GM12878 (cell line): ENCODE results near the gene IFT22. TPM values are rescaled to one million over a fixed set of nuclear protein-coding genes. Genes with fewer than 3 reads are reported as not detected.

Experiments
- ATAC-seq: fragments of 200-7000 bp; cut with Tn5 transposase; 3 replicates; pipeline ENCODE4 v1.9.1; 2020; ENCODE audit warnings: mild to moderate bottlenecking, moderate library complexity
- BruUV-seq: library from RNA; stranded (reverse); fragments of 400-500 nt; replicated peaks from 2 replicates; lab custom pipeline; 2021; lab: Mats Ljungman, UMichigan
- CTCF ChIA-PET: fragments of 300-600 bp; sonication (Branson Sonifier 250); formaldehyde crosslinking; extraction: SDS; loops from one replicate; lab custom pipeline; 2021; ENCODE audit warnings: inconsistent platforms; lab: Yijun Ruan, JAX
- POLR2A ChIA-PET: fragments of 350-600 bp; formaldehyde crosslinking; extraction: SDS; loops from one replicate; lab custom pipeline; 2021; ENCODE audit warnings: inconsistent platforms; lab: Charles Lee
- RAD21 ChIA-PET: fragments of 300-600 bp; sonication (Branson Sonifier 250); formaldehyde crosslinking; loops from one replicate; lab custom pipeline; 2023; ENCODE audit warnings: antibody characterized with exemption; ENCODE audit not compliant: unreplicated experiment; lab: Charles Lee
- SMC1A ChIA-PET: fragments of 300-600 bp; sonication (Branson Sonifier 250); formaldehyde crosslinking; loops from one replicate; lab custom pipeline; 2023; ENCODE audit not compliant: unreplicated experiment, uncharacterized antibody; lab: Charles Lee
- DNase-seq: peaks from one replicate; pipeline ENCODE4 v3.0.0-alpha.2; 2011; ENCODE audit warnings: low read depth, low spot score
- FAIRE-seq: peaks from 3 replicates; lab custom pipeline; 2011; peaks lifted over from hg19 to GRCh38; lab: Jason Lieb, UNC
- H2AFZ ChIP-seq: 2 replicates; pipeline ENCODE4 v1.6.0; 2011; ENCODE audit warnings: low read depth, low read length, control low read depth; ENCODE audit not compliant: control insufficient read depth
- H3K27ac ChIP-seq: 2 replicates; pipeline ENCODE4 v1.5.1; 2011; ENCODE audit warnings: control low read depth; ENCODE audit not compliant: control insufficient read depth, insufficient read depth
- H3K27me3 ChIP-seq, 2 experiments: replicated peaks in 1 of 2; 2 replicates each; pipeline versions ENCODE4 v1.6.0 to v1.6.1; 2011; ENCODE audit warnings: low read length in 1 of 2; ENCODE audit not compliant: control insufficient read depth in 2 of 2, insufficient read depth in 2 of 2
- H3K36me3 ChIP-seq, 2 experiments: 2 replicates each; pipeline ENCODE4 v1.5.1; 2011; ENCODE audit warnings: low read length in 1 of 2; ENCODE audit not compliant: control insufficient read depth in 2 of 2, insufficient read depth in 2 of 2
- H3K4me1 ChIP-seq: 2 replicates; pipeline ENCODE4 v1.6.1; 2011; ENCODE audit warnings: mild to moderate bottlenecking, low read length, moderate library complexity, mixed read lengths; ENCODE audit not compliant: control insufficient read depth, insufficient read depth
- H3K4me2 ChIP-seq: 2 replicates; pipeline ENCODE4 v1.6.0; 2011; ENCODE audit warnings: control low read depth; ENCODE audit not compliant: control insufficient read depth, insufficient read depth
- H3K4me3 ChIP-seq: fragments of 200-600 bp; sonication (generic); 2 replicates; pipeline ENCODE4 v1.5.1; 2016
- H3K79me2 ChIP-seq: 2 replicates; pipeline ENCODE4 v1.6.0; 2011; ENCODE audit warnings: low read length; ENCODE audit not compliant: control insufficient read depth, insufficient read depth
- H3K9ac ChIP-seq: 2 replicates; pipeline ENCODE4 v1.8.0; 2011; ENCODE audit warnings: low read length, control low read depth, mixed read lengths; ENCODE audit not compliant: control insufficient read depth, insufficient read depth
- H3K9me3 ChIP-seq: replicated peaks from 3 replicates; pipeline ENCODE4 v1.5.1; 2011; ENCODE audit warnings: mild to moderate bottlenecking, low read length; ENCODE audit not compliant: control insufficient read depth, insufficient read depth
- H4K20me1 ChIP-seq: 2 replicates; pipeline ENCODE4 v1.6.0; 2011; ENCODE audit not compliant: control insufficient read depth, insufficient read depth
- BHLHE40 ChIP-seq, 2 experiments: fragments of 450-650 bp in 1 of 2; IDR thresholded peaks; 2 replicates each; pipeline ENCODE4 v1.6.1; 2011 to 2017; ENCODE audit warnings: low read depth in 2 of 2, borderline replicate concordance in 1 of 2, improper control_type of control experiment in 1 of 2, low read length in 1 of 2, mild to moderate bottlenecking in 1 of 2
- HDAC6 ChIP-seq: fragments of 200-600 bp; sonication (generic); IDR thresholded peaks from one replicate; pipeline ENCODE4 v1.8.0; 2017; ENCODE audit warnings: antibody characterized with exemption; ENCODE audit not compliant: unreplicated experiment
- KDM1A ChIP-seq: fragments of 200-600 bp; sonication (generic); IDR thresholded peaks from 2 replicates; pipeline ENCODE4 v1.6.1; 2016; ENCODE audit warnings: borderline replicate concordance
- STAT3 ChIP-seq: IDR thresholded peaks from 2 replicates; pipeline ENCODE4 v1.6.1; 2011; ENCODE audit warnings: low read depth, low read length, improper control_type of control experiment
- ZNF24 ChIP-seq: fragments of 450-650 bp; IDR thresholded peaks from 2 replicates; pipeline ENCODE4 v1.6.1; 2017; ENCODE audit warnings: antibody characterized with exemption, mild to moderate bottlenecking
- WGBS: methylation state at CpG from one replicate; pipeline ENCODE4 v1.1.6; 2016; ENCODE audit warnings: low lambda C conversion rate; ENCODE audit not compliant: insufficient replicate concordance, insufficient coverage; ENCODE audit errors: missing lambda C conversion rate; 5-methylcytosine and 5-hydroxymethylcytosine counted together
- in situ Hi-C: fragments of 300-500 bp; cut with MboI; formaldehyde crosslinking; loops from 9 replicates; pipeline ENCODE4 v1.14.3; 2018; ENCODE audit warnings: mixed read lengths
- intact Hi-C: fragments of 100-400 bp; cut with micrococcal nuclease; formaldehyde crosslinking; loops from one replicate; pipeline ENCODE4 v1.14.2; 2022; ENCODE audit not compliant: unreplicated experiment
- polyA plus RNA-seq, 11 experiments: library from polyadenylated mRNA; depleted of rRNA in 4 of 11; unstranded in 6 of 11; stranded (reverse) in 5 of 11; fragments of >200 nt; fragmentation: Nextera tagmentation in 4 of 11; fragmentation: Illumina TruSeq in 1 of 11; extraction: Ambion mirVana in 4 of 11; extraction: Trizol in 1 of 11; gene quantifications; 1 replicate in 1 of 11; 2 replicates in 10 of 11; pipeline versions ENCODE4 v1.2.1 to v1.2.3, GENCODE V29; 2011 to 2016; ENCODE audit warnings: inconsistent platforms in 2 of 11, missing spikeins in 2 of 11, low read depth in 1 of 11
- total RNA-seq, 4 experiments: library from RNA; depleted of rRNA in 3 of 4; stranded (reverse); fragments of >200 nt in 3 of 4; fragmentation: Illumina TruSeq in 1 of 4; extraction: Trizol in 1 of 4; gene quantifications; 2 replicates each; pipeline versions ENCODE4 v1.2.1 to v1.2.3, GENCODE V29; 2013 to 2021
- TF ChIP-seq, protein P1 (sequence below): fragments of 450-650 bp; IDR thresholded peaks from 2 replicates; pipeline ENCODE4 v1.6.1; 2017; ENCODE audit warnings: antibody characterized with exemption, mild to moderate bottlenecking, moderate library complexity
- TF ChIP-seq, protein P2 (sequence below): IDR thresholded peaks from 2 replicates; pipeline ENCODE4 v1.6.1; 2012; ENCODE audit warnings: low read depth, low read length, improper control_type of control experiment

IFT22 gene
- total and polyA plus RNA-seq, 10 of the 15 experiments (the other 5 are each of a cell fraction or from before 2014, with no cell fraction given) = 10.1 to 25.7 (median 19.0) TPM

GRCh38 chr7:101278461-101279292 is 42.9 kb downstream of the IFT22 start:
- intact Hi-C loops (no loop called here), in situ Hi-C loops (no loop called here)
- CTCF ChIA-PET = interaction anchor here (1.0 to 2.4 kb wide), 2 partner anchors 11 to 134 kb away, joined by 4 to 19 read pairs; no protein-coding TSS in a partner anchor
- Histone ChIP-seq H3K4me1 (peaks cover 4% of the 10 kb centered on the region), H3K9me3 (no peaks in the 10 kb centered on the region), H4K20me1 (no peaks in the 10 kb centered on the region), H3K27ac (no peak overlapping the region), H3K9ac (no peak overlapping the region), H3K27me3 (peaks cover 0 to 3% of the 10 kb centered on the region in 2 experiments; a peak in 2 of 4 replicates), H2AFZ (no peak overlapping the region), H3K4me3 (no peak overlapping the region), H3K79me2 (no peaks in the 10 kb centered on the region), H3K36me3 (no peaks in the 10 kb centered on the region), H3K4me2 (no peak overlapping the region)
- FAIRE-seq = no peak
- no peak for DNase-seq
- RAD21 ChIA-PET = no interaction called here
- ATAC-seq = no peak
- BruUV-seq = no TSS peak
- TF ChIP-seq BHLHE40 (IDR thresholded peaks at IDR 0.05; ENCODE audit: borderline replicate concordance in 1 of 2, low read depth in 2 of 2, low read length in 1 of 2) (no peak), KDM1A (no peak), STAT3 (no peak), ZNF24 (no peak), HDAC6 (no peak)
- TF ChIP-seq, protein P1, sequence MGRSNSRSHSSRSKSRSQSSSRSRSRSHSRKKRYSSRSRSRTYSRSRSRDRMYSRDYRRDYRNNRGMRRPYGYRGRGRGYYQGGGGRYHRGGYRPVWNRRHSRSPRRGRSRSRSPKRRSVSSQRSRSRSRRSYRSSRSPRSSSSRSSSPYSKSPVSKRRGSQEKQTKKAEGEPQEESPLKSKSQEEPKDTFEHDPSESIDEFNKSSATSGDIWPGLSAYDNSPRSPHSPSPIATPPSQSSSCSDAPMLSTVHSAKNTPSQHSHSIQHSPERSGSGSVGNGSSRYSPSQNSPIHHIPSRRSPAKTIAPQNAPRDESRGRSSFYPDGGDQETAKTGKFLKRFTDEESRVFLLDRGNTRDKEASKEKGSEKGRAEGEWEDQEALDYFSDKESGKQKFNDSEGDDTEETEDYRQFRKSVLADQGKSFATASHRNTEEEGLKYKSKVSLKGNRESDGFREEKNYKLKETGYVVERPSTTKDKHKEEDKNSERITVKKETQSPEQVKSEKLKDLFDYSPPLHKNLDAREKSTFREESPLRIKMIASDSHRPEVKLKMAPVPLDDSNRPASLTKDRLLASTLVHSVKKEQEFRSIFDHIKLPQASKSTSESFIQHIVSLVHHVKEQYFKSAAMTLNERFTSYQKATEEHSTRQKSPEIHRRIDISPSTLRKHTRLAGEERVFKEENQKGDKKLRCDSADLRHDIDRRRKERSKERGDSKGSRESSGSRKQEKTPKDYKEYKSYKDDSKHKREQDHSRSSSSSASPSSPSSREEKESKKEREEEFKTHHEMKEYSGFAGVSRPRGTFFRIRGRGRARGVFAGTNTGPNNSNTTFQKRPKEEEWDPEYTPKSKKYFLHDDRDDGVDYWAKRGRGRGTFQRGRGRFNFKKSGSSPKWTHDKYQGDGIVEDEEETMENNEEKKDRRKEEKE = no peak
- TF ChIP-seq, protein P2, sequence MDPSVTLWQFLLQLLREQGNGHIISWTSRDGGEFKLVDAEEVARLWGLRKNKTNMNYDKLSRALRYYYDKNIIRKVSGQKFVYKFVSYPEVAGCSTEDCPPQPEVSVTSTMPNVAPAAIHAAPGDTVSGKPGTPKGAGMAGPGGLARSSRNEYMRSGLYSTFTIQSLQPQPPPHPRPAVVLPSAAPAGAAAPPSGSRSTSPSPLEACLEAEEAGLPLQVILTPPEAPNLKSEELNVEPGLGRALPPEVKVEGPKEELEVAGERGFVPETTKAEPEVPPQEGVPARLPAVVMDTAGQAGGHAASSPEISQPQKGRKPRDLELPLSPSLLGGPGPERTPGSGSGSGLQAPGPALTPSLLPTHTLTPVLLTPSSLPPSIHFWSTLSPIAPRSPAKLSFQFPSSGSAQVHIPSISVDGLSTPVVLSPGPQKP = no peak
- WGBS = 38% methylated on average over 24 of the region's 24 CpGs
- POLR2A ChIA-PET = no interaction called here
- SMC1A ChIA-PET = interaction anchor here (0.7 kb wide), 1 partner anchor 135 kb away, joined by 3 read pairs; no protein-coding TSS in a partner anchor
